Esophagus squamous epithelium (tissue), 5 donors: ENCODE data around the gene NELL1. TPM values are rescaled to one million over a fixed set of nuclear protein-coding genes. Genes with fewer than 3 reads are reported as not detected.

Experiments used
- DNase-seq: peaks from one replicate; lab custom pipeline; 2025; lab: John Stamatoyannopoulos, UW
- H3K27ac ChIP-seq, 4 donors: fragments of 200-600 bp; sonication (generic); one replicate each; pipeline ENCODE4 v1.5.1; 2016 to 2019; ENCODE audit warnings: mild to moderate bottlenecking in 1 of 4
- H3K27me3 ChIP-seq, 4 donors: fragments of 200-600 bp; sonication (generic); 1 replicate in 3 of 4; 2 replicates in 1 of 4; pipeline versions ENCODE4 v1.5.1 to v1.6.0; 2017 to 2021; ENCODE audit warnings: antibody characterized with exemption in 1 of 4
- H3K36me3 ChIP-seq, 3 donors: fragments of 200-600 bp; sonication (generic); one replicate each; pipeline ENCODE4 v1.5.1; 2016 to 2019
- H3K4me1 ChIP-seq, 3 donors: fragments of 200-600 bp; sonication (generic); one replicate each; pipeline ENCODE4 v1.5.1; 2017 to 2019
- H3K4me3 ChIP-seq, 4 donors: fragments of 200-600 bp; sonication (generic); 1 replicate in 3 of 4; 2 replicates in 1 of 4; pipeline ENCODE4 v1.5.1; 2016 to 2019; ENCODE audit warnings: mild to moderate bottlenecking in 2 of 4, moderate library complexity in 1 of 4
- H3K9me3 ChIP-seq, 3 donors: fragments of 200-600 bp; sonication (generic); one replicate each; pipeline ENCODE4 v1.5.1; 2016 to 2019
- POLR2A ChIP-seq, 4 donors: fragments of 450-650 bp; IDR thresholded peaks; one replicate each; pipeline ENCODE4 v1.6.1; 2017; ENCODE audit warnings: antibody characterized with exemption in 4 of 4, mild to moderate bottlenecking in 4 of 4, moderate library complexity in 3 of 4
- WGBS, 2 donors: methylation state at CpG; one replicate each; pipeline ENCODE4 v1.1.5; 2018; 5-methylcytosine and 5-hydroxymethylcytosine counted together
- intact Hi-C: fragments of 100-400 bp; cut with DNase I; formaldehyde crosslinking; loops from one replicate; pipeline ENCODE4 v1.15.0; 2022
- total RNA-seq, 4 donors: library from RNA; depleted of rRNA; stranded (reverse); fragments of >200 nt; gene quantifications; one replicate each; pipeline ENCODE4 v1.1.0, GENCODE V29; 2016
- TF ChIP-seq, protein P1 (sequence below), 6 experiments: fragments of 450-650 bp in 4 of 6; fragments of 200-600 bp in 2 of 6; sonication (generic) in 2 of 6; IDR thresholded peaks; one replicate each; pipeline ENCODE4 v1.5.1; 2016 to 2019; ENCODE audit warnings: antibody characterized with exemption in 6 of 6, mild to moderate bottlenecking in 4 of 6, moderate library complexity in 4 of 6
- donor health status: DM: yes; HTN: yes; CAD: no.

NELL1 gene
- total RNA-seq, 4 donors from 2014 or later, result 1.5 TPM; not detected in 3

GRCh38 chr11:21460082-21460481, 790.7 kb downstream of the NELL1 start:
- intact Hi-C loops, result no loop called here
- no peaks in the 10 kb centered on the region for H3K27me3 ChIP-seq
- H3K9me3 ChIP-seq, result no peaks in the 10 kb centered on the region
- no peak overlapping the region for H3K4me3 ChIP-seq
- H3K36me3 ChIP-seq, result no peaks in the 10 kb centered on the region
- DNase-seq, result no peak
- H3K4me1 ChIP-seq, result no peaks in the 10 kb centered on the region
- TF ChIP-seq POLR2A (IDR thresholded peaks at IDR 0.05), result no peak
- TF ChIP-seq, protein P1, sequence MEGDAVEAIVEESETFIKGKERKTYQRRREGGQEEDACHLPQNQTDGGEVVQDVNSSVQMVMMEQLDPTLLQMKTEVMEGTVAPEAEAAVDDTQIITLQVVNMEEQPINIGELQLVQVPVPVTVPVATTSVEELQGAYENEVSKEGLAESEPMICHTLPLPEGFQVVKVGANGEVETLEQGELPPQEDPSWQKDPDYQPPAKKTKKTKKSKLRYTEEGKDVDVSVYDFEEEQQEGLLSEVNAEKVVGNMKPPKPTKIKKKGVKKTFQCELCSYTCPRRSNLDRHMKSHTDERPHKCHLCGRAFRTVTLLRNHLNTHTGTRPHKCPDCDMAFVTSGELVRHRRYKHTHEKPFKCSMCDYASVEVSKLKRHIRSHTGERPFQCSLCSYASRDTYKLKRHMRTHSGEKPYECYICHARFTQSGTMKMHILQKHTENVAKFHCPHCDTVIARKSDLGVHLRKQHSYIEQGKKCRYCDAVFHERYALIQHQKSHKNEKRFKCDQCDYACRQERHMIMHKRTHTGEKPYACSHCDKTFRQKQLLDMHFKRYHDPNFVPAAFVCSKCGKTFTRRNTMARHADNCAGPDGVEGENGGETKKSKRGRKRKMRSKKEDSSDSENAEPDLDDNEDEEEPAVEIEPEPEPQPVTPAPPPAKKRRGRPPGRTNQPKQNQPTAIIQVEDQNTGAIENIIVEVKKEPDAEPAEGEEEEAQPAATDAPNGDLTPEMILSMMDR (IDR thresholded peaks at IDR 0.05), result no peak
- no peak overlapping the region for H3K27ac ChIP-seq

DNA sequence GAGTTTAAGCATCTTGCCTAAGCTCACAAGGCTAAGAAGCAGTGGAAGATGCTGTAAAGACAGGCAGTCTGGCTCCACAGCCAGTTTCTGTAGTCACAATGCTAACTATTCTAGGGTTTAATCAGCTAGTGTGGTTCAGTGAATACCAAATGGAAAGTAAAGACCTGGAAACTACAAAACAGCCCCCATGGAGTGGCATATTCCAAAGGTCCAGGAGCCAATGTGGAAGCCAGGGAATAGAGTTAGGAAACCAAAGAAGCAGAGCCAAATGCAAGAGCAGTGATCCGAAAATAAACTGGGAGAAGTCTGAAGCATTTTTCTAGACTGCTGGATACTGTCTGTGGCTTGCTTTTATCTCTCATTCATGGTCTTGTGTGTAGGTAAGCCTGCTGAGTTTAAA, 792.3 kb downstream of the NELL1 start:
- no peaks in the 10 kb centered on the region for H3K4me1 ChIP-seq
- intact Hi-C loops, result no loop called here
- no peaks in the 10 kb centered on the region for H3K9me3 ChIP-seq
- H3K27ac ChIP-seq, result no peak overlapping the region
- no peak for TF ChIP-seq POLR2A (IDR thresholded peaks at IDR 0.05)
- TF ChIP-seq, protein P1 (IDR thresholded peaks at IDR 0.05), result no peak
- DNase-seq, result no peak
- H3K36me3 ChIP-seq, result no peaks in the 10 kb centered on the region
- 55 to 85% methylated on average over 1 of the region's 1 CpG for WGBS, 2 donors
- no peaks in the 10 kb centered on the region for H3K27me3 ChIP-seq
- no peak overlapping the region for H3K4me3 ChIP-seq

DNA sequence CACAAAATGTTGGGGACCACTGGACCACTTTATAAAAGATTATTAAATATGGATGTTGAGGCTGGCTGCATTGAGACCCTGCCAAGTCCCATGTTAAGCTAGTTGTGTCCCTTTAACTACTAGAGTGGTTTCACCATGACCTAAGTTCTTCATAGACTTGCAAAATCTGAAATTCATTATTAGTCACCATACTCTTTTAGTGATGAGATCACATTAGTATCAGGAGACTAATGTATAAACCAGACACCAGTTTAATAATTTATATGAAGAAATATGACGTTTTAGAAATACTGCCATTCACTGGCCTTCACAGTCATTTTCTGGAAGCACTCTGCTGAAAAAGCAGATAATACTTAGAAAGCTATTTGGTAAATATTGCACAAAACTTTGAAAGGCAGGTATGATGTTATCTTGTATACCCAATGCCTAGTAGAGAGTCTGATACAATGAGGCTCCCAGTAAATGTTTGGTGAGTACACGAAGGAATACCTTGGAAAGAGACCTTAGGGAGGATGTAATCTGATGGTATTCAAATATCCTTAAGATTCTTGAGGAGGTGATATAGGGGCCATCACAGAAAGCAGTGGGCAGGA, 795.3 kb downstream of the NELL1 start:
- Histone ChIP-seq H3K4me3 (no peak overlapping the region), H3K27ac (no peak overlapping the region), H3K4me1 (no peaks in the 10 kb centered on the region), H3K36me3 (no peaks in the 10 kb centered on the region), H3K27me3 (no peaks in the 10 kb centered on the region), H3K9me3 (no peaks in the 10 kb centered on the region)
- TF ChIP-seq, protein P1 (IDR thresholded peaks at IDR 0.05), result no peak
- no peak for TF ChIP-seq POLR2A (IDR thresholded peaks at IDR 0.05)
- intact Hi-C loops, result no loop called here
- WGBS, 2 donors, result 43 to 65% methylated on average over 2 of the region's 2 CpGs
- DNase-seq, result no peak

DNA sequence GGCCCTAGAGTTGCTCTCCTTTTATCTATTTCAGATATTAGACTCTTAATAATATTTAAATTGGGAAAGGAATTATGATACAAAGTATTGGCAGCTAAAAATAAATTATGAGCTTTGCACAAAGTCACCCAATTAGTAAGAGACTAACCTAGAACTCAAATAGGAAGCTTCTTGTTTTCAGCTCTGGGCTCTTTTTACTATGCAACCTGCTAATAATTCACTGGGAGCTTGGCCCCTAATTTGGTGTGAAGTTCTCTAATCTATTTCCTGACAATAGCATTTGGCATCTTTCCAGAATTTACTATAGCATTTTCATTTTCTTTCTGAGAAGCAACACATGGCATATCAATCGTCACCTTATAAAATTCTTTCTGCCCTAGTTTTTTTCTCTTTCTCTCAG, 795.8 kb downstream of the NELL1 start:
- WGBS, 2 donors, result 62 to 76% methylated on average over 1 of the region's 1 CpG
- Histone ChIP-seq H3K4me3 (no peak overlapping the region), H3K4me1 (no peaks in the 10 kb centered on the region), H3K27ac (no peak overlapping the region), H3K27me3 (no peaks in the 10 kb centered on the region), H3K9me3 (no peaks in the 10 kb centered on the region), H3K36me3 (no peaks in the 10 kb centered on the region)
- no peak for DNase-seq
- TF ChIP-seq POLR2A (IDR thresholded peaks at IDR 0.05), result no peak
- TF ChIP-seq, protein P1 (IDR thresholded peaks at IDR 0.05), result no peak
- intact Hi-C loops, result no loop called here

DNA sequence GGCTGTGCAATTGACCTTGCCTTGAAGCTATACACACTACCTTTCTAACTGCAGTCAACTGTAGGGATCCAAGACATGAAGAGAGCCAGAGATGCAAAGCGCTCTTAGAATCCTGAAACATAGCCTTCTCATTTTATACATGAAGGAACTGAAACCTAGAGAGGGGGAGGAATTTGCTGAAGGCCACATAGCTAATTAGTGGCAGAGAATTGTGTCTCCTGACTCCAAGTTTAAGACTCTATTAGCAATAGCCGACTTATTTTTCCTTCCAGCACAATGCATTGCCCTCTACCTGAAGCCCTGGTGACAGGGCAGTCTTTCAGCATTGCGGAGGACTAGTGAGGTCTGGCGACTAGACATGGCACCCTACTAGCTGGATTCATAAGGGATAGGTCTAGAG, 796.5 kb downstream of the NELL1 start:
- intact Hi-C loops, result no loop called here
- H3K4me1 ChIP-seq, result no peaks in the 10 kb centered on the region
- H3K36me3 ChIP-seq, result no peaks in the 10 kb centered on the region
- no peak overlapping the region for H3K4me3 ChIP-seq
- TF ChIP-seq, protein P1 (IDR thresholded peaks at IDR 0.05), result no peak
- no peak for TF ChIP-seq POLR2A (IDR thresholded peaks at IDR 0.05)
- H3K9me3 ChIP-seq, result no peaks in the 10 kb centered on the region
- no peak for DNase-seq
- WGBS, 2 donors, result 80 to 84% methylated on average over 1 to 4 of the region's 4 CpGs
- H3K27ac ChIP-seq, result no peak overlapping the region
- H3K27me3 ChIP-seq, result no peaks in the 10 kb centered on the region
